GM21515 (cell line): ENCODE results near the gene FBXO34.

ENCODE experiments used
- ATAC-seq: cut with Tn5 transposase; IDR thresholded peaks from one replicate; pipeline ENCODE4 v1.9.1; 2021; ENCODE audit not compliant: unreplicated experiment

FBXO34 gene

GRCh38 chr14:55271572-55272298 lies 514 bp downstream of the FBXO34 start:
- ATAC-seq: peak; percentile 33

DNA sequence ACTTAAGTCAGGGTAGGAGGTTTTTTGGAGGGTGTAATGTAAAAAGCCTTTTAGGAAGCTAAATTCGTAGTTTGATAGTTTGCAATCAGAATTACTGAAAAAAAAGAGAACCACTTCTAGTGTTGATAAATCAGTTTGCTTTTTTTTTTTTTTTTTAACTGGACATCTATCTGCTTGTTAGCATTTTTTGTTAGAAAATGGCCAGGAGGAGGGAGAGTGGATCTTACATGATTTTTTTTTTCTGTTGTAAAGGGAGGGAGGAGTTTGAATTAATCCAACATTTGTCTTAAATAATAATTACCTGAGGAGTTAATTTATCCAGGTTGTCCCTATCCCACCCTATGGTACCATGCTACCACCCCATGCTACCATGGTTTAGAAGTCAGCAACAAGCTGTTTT lies 1.2 kb downstream of the FBXO34 start:
- no peak for ATAC-seq

- ATAC-seq: no peak
Measured at GRCh38 chr14:55272922-55273321, 1.7 kb downstream of the FBXO34 start.

GRCh38 chr14:55274146-55274545 lies 2.9 kb downstream of the FBXO34 start:
- no peak for ATAC-seq

DNA sequence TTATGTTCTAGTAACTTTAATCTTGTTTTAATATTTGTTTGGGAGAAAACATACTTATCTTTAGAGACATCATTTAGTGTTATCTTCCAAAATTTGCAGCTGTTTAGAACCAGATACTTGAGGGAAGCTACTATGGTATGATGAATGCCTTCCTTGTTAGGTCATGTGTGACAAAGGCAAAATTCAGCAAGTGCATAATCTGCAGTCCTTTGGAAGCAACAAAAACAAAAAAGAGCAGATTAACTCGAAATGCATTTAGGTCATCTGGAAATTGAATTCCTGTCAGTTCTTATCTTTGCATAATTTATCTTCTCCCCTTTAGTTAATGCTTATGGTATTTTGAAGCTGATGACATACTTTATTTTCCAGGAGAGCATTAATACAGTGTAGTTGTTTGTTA lies 3.5 kb downstream of the FBXO34 start:
- ATAC-seq: no peak

DNA sequence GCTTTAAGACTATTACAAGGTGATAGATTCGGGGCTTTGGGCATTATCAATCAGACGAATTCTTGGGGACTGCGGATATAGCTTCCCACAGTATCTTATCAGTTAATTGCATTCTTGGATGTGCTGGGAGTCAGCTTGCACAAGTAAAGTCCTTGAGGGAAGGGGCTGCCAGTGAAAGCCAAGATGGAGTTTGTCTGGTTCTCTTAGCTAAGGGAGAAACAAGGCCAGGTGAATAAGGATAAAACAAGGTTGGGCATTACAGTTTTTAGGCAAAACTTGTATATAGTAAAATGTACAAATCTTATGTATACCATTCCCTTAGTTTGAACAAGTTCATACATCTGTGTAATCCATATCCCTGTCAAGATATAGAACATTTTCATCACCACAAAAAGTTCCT lies 5.5 kb downstream of the FBXO34 start:
- no peak for ATAC-seq

- ATAC-seq: peak; percentile 87
Measured at GRCh38 chr14:55277972-55278740, 6.9 kb downstream of the FBXO34 start.

DNA sequence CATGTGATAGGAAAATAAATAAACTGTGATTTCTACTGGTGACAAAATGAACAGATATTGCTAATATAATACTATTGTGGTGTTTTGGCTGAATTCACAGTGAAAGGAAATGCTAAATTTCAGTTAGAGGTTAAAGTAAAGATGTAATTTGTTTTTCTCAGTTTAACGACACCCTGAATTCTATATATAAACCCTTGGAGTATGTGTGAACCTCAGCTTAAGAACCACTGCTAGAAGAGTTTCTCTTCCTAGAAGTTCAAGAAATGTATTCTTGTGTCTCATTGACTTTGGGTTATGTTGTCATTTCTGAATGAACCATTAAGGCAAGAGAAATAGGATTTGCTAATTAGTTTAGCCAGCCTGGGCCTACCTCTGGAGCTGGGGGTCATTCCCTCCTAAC lies 8.2 kb downstream of the FBXO34 start:
- ATAC-seq: no peak

- no peak for ATAC-seq
Measured at GRCh38 chr14:55281316-55281839, 10.2 kb downstream of the FBXO34 start.

GRCh38 chr14:55285048-55285652 lies 13.9 kb downstream of the FBXO34 start:
- ATAC-seq: no peak

DNA sequence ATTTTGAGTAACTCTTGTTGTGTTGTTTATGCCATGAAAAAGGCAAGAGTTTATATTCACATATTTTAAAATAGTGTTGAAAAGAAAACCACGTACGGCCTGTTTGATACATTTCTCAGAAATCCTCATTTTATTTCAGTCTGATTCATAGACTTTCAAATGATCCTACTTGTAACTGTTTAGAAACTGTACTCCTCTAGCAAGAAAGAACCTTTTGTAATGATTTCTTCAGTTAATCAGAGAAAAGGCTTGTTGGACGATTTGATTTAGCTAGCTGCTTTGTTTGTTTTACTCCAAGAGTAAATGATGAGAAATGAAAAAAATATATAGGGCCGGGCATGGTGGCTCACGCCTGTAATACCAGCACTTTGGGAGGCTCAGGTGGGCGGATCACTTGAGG lies 17.2 kb downstream of the FBXO34 start:
- no peak for ATAC-seq

DNA sequence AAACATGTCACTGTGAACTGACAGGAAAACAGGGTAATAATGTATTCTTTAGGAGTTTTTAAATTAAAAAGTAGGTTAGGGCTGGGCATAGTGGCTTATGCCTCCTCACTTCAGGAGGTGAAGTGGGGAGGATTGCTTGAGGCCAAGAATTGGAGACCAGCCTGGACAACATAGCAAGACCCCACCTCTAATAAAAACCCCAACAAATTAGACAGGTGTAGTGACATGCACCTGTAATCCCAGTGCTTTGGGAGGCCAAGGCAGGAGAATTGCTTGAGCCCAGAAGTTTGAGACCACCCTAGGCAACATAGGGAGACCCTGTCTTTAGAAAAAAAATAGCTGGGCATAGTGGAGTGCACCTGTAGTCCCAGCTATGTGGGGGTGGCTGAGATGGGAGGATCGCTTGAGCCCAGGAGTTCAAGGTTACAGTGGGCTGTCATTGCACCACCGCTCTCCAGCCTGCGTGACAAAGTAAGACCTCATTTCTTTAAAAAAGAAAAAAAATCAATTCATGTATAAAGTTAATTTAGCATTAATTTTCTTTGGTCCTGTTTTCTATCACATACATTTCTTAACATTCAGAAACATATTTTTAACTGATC lies 20.4 kb downstream of the FBXO34 start:
- no peak for ATAC-seq

DNA sequence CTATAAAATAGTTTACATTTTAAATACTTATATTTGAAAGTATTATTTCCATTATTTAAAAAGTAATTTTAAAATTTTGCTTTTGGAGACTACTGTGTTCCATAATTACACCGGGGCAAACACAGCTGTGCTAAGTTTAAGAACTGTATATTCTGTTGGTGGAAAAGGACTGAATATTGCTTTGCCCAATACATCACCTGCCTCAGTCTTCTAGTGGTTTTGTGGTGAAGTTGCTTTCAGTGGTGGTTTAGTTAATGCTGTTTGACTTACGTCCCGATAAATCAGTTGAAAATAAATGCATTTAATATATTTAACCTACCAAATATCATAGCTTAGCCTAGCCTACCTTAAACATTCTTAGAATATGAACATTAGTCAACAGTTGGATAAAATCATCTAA lies 23.4 kb downstream of the FBXO34 start:
- ATAC-seq: no peak

DNA sequence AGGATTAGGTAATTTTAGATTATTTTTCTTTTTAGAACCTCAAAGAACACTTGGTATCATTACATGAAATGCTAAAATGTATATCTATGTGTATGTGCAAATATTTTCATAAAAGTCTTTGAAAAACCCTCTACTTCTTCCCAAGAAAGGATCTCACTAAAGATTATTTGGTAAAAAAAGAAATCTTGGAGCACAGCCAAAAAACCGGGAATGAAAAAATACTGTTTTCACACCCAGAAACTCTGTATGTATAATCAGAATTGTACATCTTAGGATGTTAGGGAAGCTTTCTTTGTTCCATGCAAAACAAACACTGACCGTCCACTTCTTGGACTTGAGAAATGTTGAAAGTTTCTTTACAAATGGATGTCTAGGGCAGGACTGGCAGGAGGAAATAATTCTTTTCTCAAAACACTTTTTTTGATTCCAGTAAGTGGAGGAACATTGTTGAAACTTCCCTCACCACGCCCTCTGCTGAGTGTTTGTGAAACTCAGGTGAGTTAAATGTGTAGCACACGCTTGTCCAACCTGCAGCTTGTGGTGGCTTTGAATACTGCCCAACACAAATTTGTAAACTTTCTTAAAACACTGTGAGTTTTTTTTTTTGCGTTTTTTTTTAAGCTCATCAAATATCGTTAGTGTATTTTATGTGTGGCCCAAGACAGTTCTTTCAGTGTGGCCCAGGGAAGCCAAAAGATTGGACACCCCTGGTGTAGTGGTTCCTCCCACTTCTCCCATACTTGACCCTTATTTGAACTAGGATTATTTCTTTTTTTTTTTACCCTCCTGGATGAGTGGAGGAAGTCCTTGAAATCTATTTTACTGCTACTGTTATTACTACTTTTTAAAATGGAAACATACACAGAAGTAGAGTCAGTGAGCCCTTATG lies 26.6 kb downstream of the FBXO34 start:
- ATAC-seq: no peak

DNA sequence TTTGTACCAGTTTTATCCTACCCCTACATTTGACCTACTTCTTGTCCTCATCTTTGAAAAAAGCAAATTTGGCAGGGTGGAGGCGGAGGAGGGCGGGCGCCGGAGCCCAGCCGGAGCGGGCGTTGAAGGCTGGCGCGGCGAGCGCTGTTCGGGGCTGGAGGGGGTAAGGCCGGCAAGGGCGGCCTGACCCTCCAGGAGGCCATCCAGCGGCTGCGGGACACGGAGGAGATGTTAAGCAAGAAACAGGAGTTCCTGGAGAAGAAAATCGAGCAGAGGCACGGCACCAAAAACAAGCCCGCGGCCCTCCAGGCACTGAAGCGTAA lies 27.2 kb downstream of the FBXO34 start:
- no peak for ATAC-seq

DNA sequence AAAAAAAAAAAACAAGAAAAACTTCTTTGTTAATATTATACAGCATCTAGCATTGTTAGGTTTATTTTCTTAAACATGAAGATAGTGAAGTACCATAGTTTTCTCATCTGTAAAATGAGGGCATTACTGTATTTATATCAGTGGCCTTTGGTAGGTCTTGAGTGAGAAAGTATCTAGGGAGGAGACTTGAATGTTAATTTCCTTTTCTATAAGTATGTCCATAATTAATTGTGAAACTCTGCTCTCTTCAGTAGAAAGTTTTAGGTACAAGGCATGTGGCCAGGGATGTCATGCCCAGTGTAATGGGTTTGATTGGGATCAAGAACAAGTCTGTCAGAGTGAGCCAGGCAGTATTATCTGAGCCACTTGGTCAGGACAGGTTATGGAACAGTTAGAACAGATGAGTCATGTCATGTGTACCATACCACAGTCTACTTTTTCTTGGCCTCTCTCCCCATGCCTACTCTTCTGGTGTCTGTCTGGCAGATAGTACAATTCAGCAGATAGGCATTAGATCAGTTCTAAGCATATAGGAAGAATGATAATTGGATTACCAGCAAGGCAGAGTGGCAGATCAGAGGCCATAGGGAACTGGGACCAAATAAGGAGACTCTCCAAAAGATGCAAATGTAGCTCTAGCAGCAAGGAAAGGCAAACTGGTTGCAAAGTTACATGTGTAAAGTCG lies 30.4 kb downstream of the FBXO34 start:
- ATAC-seq: no peak

DNA sequence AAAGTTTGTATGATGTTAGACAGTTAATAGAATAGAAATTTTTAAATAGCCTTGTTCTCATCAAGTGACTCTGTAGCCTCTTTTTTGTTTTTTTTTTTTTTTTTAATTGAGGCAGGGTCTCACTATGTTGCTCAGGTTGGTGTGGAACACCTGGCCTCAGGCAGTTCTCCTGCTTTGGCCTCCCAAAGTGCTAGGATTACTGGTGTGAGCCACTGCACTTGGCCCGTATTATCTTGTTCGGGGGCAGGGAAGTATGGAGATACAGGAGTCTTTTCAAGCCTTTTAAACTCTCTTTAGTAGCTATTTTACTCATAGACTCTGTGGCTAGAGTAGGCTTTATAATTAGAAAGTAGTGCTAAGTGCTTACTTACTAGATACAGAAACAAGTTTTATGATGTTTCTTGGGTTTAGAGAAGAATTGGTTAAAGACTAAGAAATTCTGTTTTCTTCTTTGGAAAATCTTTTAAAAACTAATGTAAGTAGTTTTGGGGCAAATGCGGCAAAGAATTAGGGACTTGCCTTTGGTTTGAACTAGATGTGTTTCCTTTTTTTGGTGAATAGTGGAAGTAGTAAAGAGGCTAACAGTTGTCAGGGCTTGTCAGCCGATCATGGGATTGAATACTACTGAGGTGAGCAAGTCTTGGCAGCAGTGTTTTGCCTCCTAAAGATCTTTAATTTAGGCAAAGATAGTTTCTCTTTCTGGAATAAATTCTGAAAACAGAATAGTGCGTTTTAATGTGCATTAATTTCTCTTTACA lies 31.3 kb downstream of the FBXO34 start:
- ATAC-seq: no peak

DNA sequence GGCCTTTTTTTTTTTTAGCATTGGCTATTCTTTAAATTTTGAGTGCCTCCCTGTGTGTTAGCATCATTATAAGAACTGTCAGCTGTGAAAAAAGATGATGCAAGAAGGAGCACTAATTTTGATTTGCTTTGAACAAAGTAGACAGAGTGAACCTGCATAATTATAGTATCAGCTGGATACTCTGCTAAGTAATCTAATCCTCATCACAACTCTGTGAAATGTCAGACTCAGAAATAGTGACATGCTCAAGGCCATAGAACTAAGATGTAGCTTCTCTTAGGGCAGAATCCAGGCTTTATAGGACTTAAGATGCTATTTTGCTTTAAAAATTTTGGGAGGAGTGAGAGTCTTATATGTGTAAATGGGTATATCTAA lies 31.9 kb downstream of the FBXO34 start:
- ATAC-seq: no peak

GRCh38 chr14:55303691-55304145 lies 32.5 kb downstream of the FBXO34 start:
- ATAC-seq: peak; percentile 64
